H1 (cell line): ENCODE data around the gene CRB2.

Experiments
- CEBPB ChIP-seq: IDR thresholded peaks from 2 replicates; pipeline ENCODE4 v1.6.1; 2012; ENCODE audit warnings: low read depth, low read length
- EGR1 ChIP-seq: IDR thresholded peaks from 2 replicates; pipeline ENCODE4 v1.6.1; 2011; ENCODE audit warnings: low read depth, low read length, borderline replicate concordance
- EP300 ChIP-seq, 2 experiments: IDR thresholded peaks; 1 replicate in 1 of 2; 2 replicates in 1 of 2; pipeline ENCODE4 v1.6.1; 2011 to 2012; ENCODE audit warnings: low read depth in 2 of 2, low read length in 2 of 2, mild to moderate bottlenecking in 2 of 2, borderline replicate concordance in 1 of 2, inconsistent platforms in 1 of 2, moderate library complexity in 1 of 2
- GABPA ChIP-seq: IDR thresholded peaks from 2 replicates; pipeline ENCODE4 v1.6.1; 2011; ENCODE audit warnings: mild to moderate bottlenecking, low read length, moderate library complexity, borderline replicate concordance; ENCODE audit not compliant: insufficient read depth
- HDAC2 ChIP-seq, 2 experiments: fragments of 300-600 bp in 1 of 2; sonication (generic) in 1 of 2; IDR thresholded peaks; 2 replicates each; pipeline ENCODE4 v1.6.1; 2011 to 2012; ENCODE audit warnings: low read depth in 2 of 2, low read length in 2 of 2, mild to moderate bottlenecking in 2 of 2, moderate library complexity in 2 of 2, borderline replicate concordance in 1 of 2, inconsistent platforms in 1 of 2
- HDAC6 ChIP-seq: IDR thresholded peaks from one replicate; pipeline ENCODE4 v1.7.1; 2012; ENCODE audit warnings: low read depth, mild to moderate bottlenecking, inconsistent platforms, low read length, moderate library complexity
- POLR2A ChIP-seq, 2 experiments: IDR thresholded peaks; 1 replicate in 1 of 2; 2 replicates in 1 of 2; pipeline ENCODE4 v1.6.1; 2011; ENCODE audit warnings: low read depth in 2 of 2, low read length in 2 of 2, mild to moderate bottlenecking in 2 of 2; ENCODE audit errors: control extremely low read depth in 1 of 2
- POLR2AphosphoS5 ChIP-seq: IDR thresholded peaks from 2 replicates; pipeline ENCODE4 v1.6.1; 2011; ENCODE audit warnings: low read depth, low read length
- TBP ChIP-seq: IDR thresholded peaks from 2 replicates; pipeline ENCODE4 v1.6.1; 2011; ENCODE audit warnings: low read depth, low read length, improper control_type of control experiment
- TF ChIP-seq, protein P1 (sequence below), 3 experiments: IDR thresholded peaks; 1 replicate in 2 of 3; 2 replicates in 1 of 3; pipeline versions ENCODE4 v1.5.1 to v1.6.1; 2011; ENCODE audit warnings: low read length in 3 of 3, mild to moderate bottlenecking in 3 of 3, inconsistent platforms in 2 of 3, low read depth in 1 of 3, moderate library complexity in 1 of 3; ENCODE audit not compliant: insufficient read depth in 1 of 3; ENCODE audit errors: control extremely low read depth in 1 of 3
- TF ChIP-seq, protein P2 (sequence below): IDR thresholded peaks from 2 replicates; pipeline ENCODE4 v1.6.1; 2012; ENCODE audit warnings: inconsistent platforms
- TF ChIP-seq, protein P3 (sequence below): IDR thresholded peaks from 2 replicates; pipeline ENCODE4 v1.6.1; 2012; ENCODE audit warnings: low read length, inconsistent platforms
- TF ChIP-seq, protein P4 (sequence below): IDR thresholded peaks from 2 replicates; pipeline ENCODE4 v1.6.1; 2011; ENCODE audit warnings: low read depth, mild to moderate bottlenecking, low read length; ENCODE audit not compliant: insufficient read depth
- TF ChIP-seq, protein P5 (sequence below): IDR thresholded peaks from 2 replicates; pipeline ENCODE4 v1.6.1; 2012; ENCODE audit warnings: inconsistent platforms

DNA sequence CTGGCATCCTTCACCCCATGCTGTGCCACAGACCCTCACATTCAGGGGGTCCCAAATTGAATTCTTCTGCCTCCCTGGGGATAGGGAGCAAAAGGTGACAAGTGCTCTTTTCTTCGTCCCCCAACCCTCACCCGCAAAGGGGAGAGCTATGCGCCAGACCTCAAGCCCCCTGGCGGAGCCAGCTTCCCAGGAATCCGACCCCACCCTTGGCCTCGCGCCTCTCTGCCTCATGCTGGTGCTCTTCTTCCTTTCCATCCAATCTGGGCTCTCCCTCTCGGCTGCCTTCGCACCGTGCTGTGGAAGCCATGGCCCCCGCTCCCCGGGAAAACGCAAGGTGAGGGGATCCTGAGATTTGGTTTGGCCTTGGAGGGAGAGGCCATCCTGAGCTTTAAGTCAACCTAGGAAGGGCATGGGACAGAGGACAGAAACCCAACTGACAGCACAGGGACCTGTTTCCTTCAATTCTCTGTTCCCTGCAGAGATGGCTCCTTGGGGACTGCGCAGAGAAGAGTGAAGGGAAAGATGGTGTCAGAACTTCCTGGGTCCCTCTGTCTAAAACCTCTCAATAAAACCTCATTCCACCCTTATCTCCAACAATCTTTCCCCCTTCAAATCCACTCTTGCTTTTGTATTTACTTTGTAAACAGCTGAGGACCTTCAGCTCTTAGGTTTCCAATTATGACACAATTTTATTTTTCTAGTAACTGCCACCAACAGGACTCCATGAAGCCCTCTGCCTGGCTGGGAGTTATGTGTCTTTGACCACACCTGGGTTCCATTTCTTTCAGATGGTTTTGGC is 36.3 kb upstream of the CRB2 start:
- TF ChIP-seq POLR2A (IDR thresholded peaks at IDR 0.05; ENCODE audit: control extremely low read depth in 1 of 2, low read depth in 2 of 2, low read length in 2 of 2), result no peak
- TF ChIP-seq, protein P1, sequence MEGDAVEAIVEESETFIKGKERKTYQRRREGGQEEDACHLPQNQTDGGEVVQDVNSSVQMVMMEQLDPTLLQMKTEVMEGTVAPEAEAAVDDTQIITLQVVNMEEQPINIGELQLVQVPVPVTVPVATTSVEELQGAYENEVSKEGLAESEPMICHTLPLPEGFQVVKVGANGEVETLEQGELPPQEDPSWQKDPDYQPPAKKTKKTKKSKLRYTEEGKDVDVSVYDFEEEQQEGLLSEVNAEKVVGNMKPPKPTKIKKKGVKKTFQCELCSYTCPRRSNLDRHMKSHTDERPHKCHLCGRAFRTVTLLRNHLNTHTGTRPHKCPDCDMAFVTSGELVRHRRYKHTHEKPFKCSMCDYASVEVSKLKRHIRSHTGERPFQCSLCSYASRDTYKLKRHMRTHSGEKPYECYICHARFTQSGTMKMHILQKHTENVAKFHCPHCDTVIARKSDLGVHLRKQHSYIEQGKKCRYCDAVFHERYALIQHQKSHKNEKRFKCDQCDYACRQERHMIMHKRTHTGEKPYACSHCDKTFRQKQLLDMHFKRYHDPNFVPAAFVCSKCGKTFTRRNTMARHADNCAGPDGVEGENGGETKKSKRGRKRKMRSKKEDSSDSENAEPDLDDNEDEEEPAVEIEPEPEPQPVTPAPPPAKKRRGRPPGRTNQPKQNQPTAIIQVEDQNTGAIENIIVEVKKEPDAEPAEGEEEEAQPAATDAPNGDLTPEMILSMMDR (IDR thresholded peaks at IDR 0.05; ENCODE audit: control extremely low read depth in 1 of 3, insufficient read depth in 1 of 3, low read depth in 1 of 3, low read length in 3 of 3), result no peak
- no peak for TF ChIP-seq EP300 (IDR thresholded peaks at IDR 0.05; ENCODE audit: borderline replicate concordance in 1 of 2, low read depth in 2 of 2, low read length in 2 of 2)
- TF ChIP-seq CEBPB, result no peak
- TF ChIP-seq, protein P2, sequence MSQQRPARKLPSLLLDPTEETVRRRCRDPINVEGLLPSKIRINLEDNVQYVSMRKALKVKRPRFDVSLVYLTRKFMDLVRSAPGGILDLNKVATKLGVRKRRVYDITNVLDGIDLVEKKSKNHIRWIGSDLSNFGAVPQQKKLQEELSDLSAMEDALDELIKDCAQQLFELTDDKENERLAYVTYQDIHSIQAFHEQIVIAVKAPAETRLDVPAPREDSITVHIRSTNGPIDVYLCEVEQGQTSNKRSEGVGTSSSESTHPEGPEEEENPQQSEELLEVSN, result peak; percentile 29; the same call in 1 of the 2 replicates
- TF ChIP-seq, protein P3, sequence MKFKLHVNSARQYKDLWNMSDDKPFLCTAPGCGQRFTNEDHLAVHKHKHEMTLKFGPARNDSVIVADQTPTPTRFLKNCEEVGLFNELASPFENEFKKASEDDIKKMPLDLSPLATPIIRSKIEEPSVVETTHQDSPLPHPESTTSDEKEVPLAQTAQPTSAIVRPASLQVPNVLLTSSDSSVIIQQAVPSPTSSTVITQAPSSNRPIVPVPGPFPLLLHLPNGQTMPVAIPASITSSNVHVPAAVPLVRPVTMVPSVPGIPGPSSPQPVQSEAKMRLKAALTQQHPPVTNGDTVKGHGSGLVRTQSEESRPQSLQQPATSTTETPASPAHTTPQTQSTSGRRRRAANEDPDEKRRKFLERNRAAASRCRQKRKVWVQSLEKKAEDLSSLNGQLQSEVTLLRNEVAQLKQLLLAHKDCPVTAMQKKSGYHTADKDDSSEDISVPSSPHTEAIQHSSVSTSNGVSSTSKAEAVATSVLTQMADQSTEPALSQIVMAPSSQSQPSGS, result no peak
- TF ChIP-seq, protein P4, sequence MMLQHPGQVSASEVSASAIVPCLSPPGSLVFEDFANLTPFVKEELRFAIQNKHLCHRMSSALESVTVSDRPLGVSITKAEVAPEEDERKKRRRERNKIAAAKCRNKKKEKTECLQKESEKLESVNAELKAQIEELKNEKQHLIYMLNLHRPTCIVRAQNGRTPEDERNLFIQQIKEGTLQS, result no peak
- no peak for TF ChIP-seq EGR1
- TF ChIP-seq TBP, result no peak
- no peak for TF ChIP-seq POLR2AphosphoS5
- no peak for TF ChIP-seq HDAC6
- TF ChIP-seq GABPA, result no peak
- no peak for TF ChIP-seq HDAC2 (IDR thresholded peaks at IDR 0.05; ENCODE audit: borderline replicate concordance in 1 of 2, low read depth in 2 of 2, low read length in 2 of 2)
- TF ChIP-seq, protein P5, sequence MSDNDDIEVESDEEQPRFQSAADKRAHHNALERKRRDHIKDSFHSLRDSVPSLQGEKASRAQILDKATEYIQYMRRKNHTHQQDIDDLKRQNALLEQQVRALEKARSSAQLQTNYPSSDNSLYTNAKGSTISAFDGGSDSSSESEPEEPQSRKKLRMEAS, result no peak
